GM10266 (cell line): ENCODE results near the gene BLOC1S5.

Experiments
- DNase-seq: peaks from one replicate; pipeline ENCODE4 v3.0.0; 2012; ENCODE audit errors: extremely low spot score
- CTCF ChIP-seq: IDR thresholded peaks from 2 replicates; pipeline ENCODE4 v1.5.1; 2012; ENCODE audit warnings: mild to moderate bottlenecking, low read depth; ENCODE audit not compliant: control insufficient read depth, insufficient read depth; ENCODE audit errors: missing control alignments

Gene BLOC1S5

GRCh38 chr6:8000188-8000596 lies 64.0 kb downstream of the BLOC1S5 start:
- DNase-seq = no peak
- no peak for TF ChIP-seq CTCF

DNA sequence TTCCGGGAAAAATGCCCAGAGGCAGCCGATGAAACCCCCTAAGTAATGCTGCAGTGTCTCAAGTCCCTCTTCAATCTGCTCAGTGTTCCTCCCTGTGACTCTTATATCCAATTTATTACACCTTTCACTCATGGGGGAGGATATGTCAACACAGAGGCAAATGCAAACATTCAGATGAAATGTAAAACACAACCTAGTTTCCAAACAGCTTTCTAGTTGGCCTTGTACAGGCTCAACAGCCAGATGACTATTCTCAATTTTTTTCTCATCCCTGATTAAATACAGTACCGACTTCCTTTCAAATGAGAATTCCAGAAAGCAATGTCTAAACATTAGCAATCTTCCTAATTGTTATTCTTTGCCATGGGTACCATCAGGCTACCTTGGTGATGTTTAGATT lies 65.0 kb downstream of the BLOC1S5 start:
- no peak for DNase-seq
- no peak for TF ChIP-seq CTCF

GRCh38 chr6:7998103-7998725 lies 66.0 kb downstream of the BLOC1S5 start:
- no peak for TF ChIP-seq CTCF
- no peak for DNase-seq

DNA sequence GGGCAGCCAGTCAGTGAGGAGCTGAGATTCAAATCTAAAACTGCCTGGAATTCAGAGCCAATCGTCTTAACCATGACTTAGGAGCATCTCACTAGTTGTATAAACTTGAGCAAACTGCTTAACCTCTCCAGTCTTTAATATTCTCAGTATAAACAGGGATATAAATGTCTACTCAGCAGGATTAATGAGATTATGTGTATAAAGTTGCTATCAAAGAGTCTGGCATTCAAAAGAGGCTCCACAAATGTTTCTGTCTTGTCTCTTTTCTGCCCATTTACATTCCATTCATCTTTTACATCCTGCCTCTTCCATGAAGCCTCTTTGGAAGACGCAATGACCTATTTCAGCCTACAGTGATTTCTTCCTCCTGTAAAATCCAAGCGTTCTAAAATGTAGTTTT lies 66.9 kb downstream of the BLOC1S5 start:
- no peak for DNase-seq
- TF ChIP-seq CTCF = no peak

- no peak for DNase-seq
Observed at GRCh38 chr6:7996538-7997111, 67.6 kb downstream of the BLOC1S5 start.

DNA sequence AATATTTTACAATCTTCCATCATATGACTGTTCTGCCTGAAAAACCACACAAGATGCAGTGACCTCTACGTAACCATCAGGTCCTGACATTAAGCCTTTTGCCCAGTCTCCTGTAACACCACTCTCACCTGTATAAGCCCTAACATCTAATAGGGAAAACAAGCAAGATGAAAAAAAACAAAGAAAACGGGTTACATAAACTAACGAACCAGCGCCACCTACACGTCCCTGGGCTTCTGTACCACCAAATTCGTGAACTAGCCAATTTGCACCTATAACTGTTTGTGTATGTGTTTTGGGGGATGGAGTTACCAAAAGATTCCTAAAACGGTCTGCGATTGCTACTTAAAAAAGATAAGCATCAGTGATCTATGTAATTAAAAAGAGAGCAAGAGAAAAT lies 70.2 kb downstream of the BLOC1S5 start:
- DNase-seq = no peak
- TF ChIP-seq CTCF = no peak

More at GRCh38 chr6:7996538-7997111, 67.6 kb downstream of the BLOC1S5 start:
- TF ChIP-seq CTCF = no peak

DNA sequence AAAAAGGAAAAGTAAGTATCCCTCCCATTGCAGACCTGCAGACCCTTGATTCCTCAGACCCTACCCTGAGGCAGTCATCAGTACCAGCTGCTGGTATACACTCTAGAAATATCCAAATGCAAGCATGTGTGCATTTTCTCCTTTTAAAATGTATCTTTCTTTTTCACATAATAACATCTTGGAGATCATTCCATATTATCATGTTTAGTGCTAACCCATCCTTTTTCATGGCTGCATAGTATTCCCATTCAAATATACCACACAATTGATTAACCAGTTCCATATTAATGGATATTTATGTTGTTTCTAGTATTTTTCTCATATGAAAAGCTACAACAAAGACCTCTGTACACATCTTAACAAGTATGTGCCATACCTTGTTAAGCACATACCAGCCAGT lies 70.8 kb downstream of the BLOC1S5 start:
- DNase-seq = no peak
- no peak for TF ChIP-seq CTCF
